ENCODE data around the gene ZNF423.

The ZNF423 gene

DNA sequence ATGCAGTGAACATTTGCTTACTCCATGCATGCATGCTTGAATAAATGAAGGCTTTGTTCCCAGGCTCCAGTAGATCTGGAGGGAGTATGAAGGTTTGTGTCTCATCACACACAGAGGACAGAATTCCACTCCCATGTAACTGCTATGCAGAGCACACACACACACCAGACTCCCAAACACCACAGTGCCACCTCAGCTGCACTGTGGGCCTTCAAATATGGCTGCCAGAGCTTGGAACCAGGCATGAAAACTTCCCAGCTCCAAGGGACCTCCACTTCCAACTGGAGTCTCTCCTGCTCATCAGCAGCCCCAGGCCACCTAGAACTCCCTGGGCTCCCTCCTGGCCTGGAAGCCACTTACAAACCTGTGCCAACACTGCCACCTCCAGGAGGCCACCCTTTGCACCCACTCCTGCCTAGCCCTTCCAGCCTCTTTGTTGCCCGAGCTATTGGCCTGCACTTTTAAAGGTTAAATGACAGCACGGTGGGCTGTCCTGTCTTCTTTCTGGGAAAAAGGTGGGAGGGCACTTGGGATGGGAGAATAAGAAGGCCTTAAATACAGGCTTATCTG lies 151.2 kb downstream of the ZNF423 start:
- TF ChIP-seq, protein P1, sequence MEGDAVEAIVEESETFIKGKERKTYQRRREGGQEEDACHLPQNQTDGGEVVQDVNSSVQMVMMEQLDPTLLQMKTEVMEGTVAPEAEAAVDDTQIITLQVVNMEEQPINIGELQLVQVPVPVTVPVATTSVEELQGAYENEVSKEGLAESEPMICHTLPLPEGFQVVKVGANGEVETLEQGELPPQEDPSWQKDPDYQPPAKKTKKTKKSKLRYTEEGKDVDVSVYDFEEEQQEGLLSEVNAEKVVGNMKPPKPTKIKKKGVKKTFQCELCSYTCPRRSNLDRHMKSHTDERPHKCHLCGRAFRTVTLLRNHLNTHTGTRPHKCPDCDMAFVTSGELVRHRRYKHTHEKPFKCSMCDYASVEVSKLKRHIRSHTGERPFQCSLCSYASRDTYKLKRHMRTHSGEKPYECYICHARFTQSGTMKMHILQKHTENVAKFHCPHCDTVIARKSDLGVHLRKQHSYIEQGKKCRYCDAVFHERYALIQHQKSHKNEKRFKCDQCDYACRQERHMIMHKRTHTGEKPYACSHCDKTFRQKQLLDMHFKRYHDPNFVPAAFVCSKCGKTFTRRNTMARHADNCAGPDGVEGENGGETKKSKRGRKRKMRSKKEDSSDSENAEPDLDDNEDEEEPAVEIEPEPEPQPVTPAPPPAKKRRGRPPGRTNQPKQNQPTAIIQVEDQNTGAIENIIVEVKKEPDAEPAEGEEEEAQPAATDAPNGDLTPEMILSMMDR (IDR thresholded peaks at IDR 0.05; ENCODE audit: borderline replicate concordance, control extremely low read depth, extremely low read depth, insufficient read depth, missing control alignments): no peak
- in situ Hi-C loops (cut with MboI; ENCODE audit: low sequenced_read_pairs, unreplicated experiment): no loop called here
- no peak for DNase-seq (ENCODE audit: low spot score)

DNA sequence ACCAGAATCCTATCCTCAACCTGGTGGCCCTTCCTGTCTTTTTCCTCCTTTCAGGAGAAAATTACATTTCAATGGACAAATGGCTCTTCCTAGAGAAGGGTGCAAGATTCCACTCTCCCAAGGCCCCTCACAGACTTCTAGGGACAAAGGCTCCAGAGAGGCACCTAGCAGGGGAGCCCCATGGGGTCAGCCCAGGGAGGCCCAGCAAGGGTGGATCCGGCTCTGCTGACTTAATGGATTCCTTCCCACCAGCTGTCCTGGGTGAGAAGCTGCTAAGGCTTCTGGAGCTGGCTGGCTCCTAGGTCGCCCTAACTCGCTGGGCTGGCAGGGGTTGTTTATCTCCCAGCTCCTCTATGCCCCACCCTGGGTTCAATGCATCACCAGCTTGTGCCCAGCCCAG lies 152.4 kb downstream of the ZNF423 start:
- TF ChIP-seq, protein P1 (IDR thresholded peaks at IDR 0.05; ENCODE audit: borderline replicate concordance, control extremely low read depth, extremely low read depth, insufficient read depth, missing control alignments): no peak
- DNase-seq (ENCODE audit: low spot score): no peak
- in situ Hi-C loops (cut with MboI; ENCODE audit: low sequenced_read_pairs, unreplicated experiment): no loop called here

DNA sequence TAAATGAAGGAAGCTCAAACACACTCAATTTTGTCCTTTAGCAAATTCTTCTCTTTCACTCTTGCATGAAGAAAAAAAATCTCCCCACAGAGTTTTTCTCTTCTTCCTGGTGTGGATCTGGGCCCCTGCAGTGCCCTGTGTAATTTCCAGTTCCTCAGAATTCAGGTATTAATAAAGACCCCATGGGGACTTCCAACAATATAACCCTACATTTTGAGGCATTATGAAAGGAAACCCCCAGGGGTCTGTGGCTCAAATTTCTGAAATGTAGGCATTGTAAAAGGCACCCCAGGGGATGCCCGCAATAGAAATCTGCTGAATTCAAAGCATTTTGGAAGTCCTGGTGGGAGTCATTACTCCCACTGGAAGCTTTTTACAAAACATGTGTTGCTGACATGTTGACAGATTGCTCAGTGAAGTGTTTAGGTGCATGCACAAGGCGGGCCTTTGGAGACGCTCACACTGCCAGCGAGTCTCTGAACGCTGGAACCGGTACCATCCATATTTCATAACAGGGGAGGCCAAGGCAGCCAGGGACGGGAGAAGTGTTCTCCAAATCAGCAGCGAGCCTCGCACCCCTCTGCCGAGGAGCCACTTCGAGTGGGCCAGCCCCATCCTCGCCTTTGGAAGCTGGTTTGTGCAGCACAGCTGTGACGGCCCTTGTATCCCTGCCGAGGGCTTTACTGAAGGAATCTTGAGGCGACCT lies 154.0 kb downstream of the ZNF423 start:
- in situ Hi-C loops (cut with MboI; ENCODE audit: low sequenced_read_pairs, unreplicated experiment): no loop called here
- no peak for DNase-seq (ENCODE audit: low spot score)
- TF ChIP-seq, protein P1 (IDR thresholded peaks at IDR 0.05; ENCODE audit: borderline replicate concordance, control extremely low read depth, extremely low read depth, insufficient read depth, missing control alignments): no peak

DNA sequence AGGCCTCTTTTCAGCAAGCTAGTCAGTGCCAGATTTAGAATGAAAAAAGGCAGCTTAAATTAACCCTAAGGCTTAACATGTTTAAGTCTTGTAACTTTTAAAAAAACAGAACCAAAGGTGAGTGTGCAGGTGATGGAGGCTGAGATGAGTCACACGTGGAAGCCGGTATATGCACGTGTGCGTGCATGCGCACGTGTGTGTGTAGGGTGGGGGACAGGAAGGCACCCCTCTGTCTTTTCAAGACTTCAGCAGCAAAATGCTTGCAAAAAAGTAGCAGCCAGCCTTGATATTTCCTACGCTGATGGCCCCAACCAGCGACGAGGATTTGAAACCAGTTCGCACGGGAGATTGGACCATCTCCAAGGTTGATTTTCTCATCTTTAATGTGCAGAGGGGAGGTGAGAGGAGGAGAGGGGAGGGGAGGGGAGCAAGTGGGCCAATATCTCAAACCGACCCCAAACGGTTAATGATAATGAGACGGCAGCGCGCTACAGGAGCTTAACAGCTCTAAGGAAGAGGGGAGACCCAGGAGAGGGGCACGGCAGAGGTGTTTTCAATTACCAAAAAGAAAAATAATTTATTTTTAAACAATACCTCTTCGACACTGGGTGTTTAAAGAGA lies 154.7 kb downstream of the ZNF423 start:
- TF ChIP-seq, protein P1 (IDR thresholded peaks at IDR 0.05; ENCODE audit: borderline replicate concordance, control extremely low read depth, extremely low read depth, insufficient read depth, missing control alignments): no peak
- DNase-seq (ENCODE audit: low spot score): no peak
- in situ Hi-C loops (cut with MboI; ENCODE audit: low sequenced_read_pairs, unreplicated experiment): no loop called here

DNA sequence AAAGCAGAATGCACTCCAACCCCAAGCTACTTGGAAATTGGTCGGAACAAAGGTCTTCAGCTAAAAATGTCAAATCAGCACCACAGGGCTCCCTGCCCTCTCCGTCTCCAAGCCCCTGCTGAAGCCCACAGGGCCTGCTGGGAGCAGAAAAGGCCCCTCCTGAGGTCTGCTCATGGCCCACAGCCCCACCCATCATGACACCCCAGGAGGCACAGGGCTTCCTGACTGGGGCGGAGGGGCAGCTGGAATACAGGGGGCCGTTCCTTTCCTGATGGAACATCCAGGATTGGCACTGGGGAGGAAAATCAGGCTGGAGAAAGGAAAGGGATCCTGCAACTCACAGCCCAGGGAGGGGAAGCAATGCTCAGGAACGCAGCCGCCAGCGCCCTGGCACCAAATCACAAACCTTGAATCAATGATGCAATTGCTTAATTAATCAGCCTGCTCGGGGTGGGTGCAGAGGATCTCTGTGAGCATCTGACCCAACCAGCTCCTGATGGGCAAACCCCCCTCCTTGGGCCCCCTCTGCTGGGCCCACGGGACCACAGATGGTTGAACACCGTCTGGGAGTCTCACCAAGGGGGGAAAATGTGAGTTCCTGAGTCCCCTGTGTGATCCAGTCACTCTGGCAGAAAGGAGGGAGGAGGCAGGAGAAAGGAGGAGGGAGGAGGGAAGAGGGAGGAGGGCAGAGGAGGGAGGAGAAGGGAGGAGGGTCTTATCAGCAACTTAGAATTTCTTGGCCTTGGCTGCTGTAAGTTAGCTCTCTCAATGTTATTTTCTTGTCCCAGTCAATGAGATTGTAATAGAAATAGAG lies 155.5 kb downstream of the ZNF423 start:
- no peak for DNase-seq (ENCODE audit: low spot score)
- TF ChIP-seq, protein P1 (IDR thresholded peaks at IDR 0.05; ENCODE audit: borderline replicate concordance, control extremely low read depth, extremely low read depth, insufficient read depth, missing control alignments): no peak
- in situ Hi-C loops (cut with MboI; ENCODE audit: low sequenced_read_pairs, unreplicated experiment): no loop called here

DNA sequence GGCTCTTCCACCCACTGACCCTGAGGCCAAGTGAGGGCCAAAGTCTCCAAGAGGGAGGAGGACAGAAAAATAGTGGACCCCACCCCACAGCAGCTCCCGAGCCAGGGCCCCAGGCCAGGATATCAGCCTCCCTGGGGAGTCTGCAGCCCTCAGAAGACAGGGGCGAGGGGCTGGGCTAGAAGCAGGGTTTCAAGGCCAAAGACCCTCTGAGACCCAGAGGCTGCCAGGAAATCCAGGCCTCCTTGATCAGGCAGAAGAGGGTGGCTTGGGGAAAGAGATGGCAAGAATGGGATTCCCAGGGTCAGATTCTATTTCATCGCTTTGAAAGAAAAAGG lies 156.1 kb downstream of the ZNF423 start:
- in situ Hi-C loops (cut with MboI; ENCODE audit: low sequenced_read_pairs, unreplicated experiment): no loop called here
- no peak for DNase-seq (ENCODE audit: low spot score)
- TF ChIP-seq, protein P1 (IDR thresholded peaks at IDR 0.05; ENCODE audit: borderline replicate concordance, control extremely low read depth, extremely low read depth, insufficient read depth, missing control alignments): no peak
